T-helper 2 cell treated with Interferon-gamma antibody and Interleukin-4, amounts not matched to agents 5 μg/mL and 100 μg/mL, for 36 hours (primary cell): ENCODE data around the gene SNRPB2.

Experiments
- DNase-seq: peaks from one replicate; pipeline ENCODE4 v3.0.0; 2021; ENCODE audit warnings: low spot score
- H3K27ac Mint-ChIP-seq: one replicate; pipeline ENCODE4 v1.8.0; 2021; ENCODE audit warnings: mild to moderate bottlenecking, mixed read lengths
- H3K27me3 Mint-ChIP-seq: one replicate; pipeline ENCODE4 v1.8.0; 2021; ENCODE audit warnings: low read depth, mixed read lengths
- H3K36me3 Mint-ChIP-seq: one replicate; pipeline ENCODE4 v1.8.0; 2021; ENCODE audit warnings: low read depth, mixed read lengths
- H3K4me1 Mint-ChIP-seq: one replicate; pipeline ENCODE4 v1.8.0; 2021; ENCODE audit warnings: low read depth, mixed read lengths
- H3K4me3 Mint-ChIP-seq: one replicate; pipeline ENCODE4 v1.8.0; 2022; ENCODE audit warnings: mild to moderate bottlenecking, moderate library complexity, mixed read lengths
- H3K9me3 Mint-ChIP-seq: one replicate; pipeline ENCODE4 v1.8.0; 2021; ENCODE audit warnings: mixed read lengths

The SNRPB2 gene

DNA sequence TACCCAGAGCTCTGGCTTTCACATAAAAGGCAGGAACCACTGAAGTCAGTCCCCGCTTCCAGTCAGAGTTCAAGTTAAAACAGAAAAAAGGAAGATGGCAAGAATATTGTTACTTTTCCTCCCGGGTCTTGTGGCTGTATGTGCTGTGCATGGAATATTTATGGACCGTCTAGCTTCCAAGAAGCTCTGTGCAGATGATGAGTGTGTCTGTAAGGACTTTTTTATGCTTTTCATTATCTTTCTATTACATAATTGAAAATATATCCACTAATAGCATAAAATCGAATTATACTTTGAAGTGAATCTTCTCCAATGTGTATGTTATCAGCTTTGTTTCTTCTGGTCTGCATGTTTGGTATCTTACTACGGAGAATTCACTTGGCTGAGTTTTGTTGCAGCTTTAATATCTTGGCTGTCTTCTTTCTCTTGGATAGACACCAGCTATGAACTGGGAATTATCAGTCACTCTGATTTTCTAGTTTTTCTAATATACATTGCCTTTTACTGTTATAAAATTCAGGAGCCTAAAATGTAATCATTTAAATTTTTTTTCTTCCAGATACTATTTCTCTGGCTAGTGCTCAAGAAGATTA is 18.6 kb downstream of the SNRPB2 start, which contains the start of gene OTOR:
TSS of gene OTOR (plus strand) at position 51 of the 593 bp plus-strand sequence. CDS start at position 95, 44 bp downstream.
- H3K27ac Mint-ChIP-seq = no peak within 1 kb of the TSS
- no peaks in the 10 kb centered on the region for H3K36me3 Mint-ChIP-seq
- no peaks in the 10 kb centered on the region for H3K9me3 Mint-ChIP-seq
- peaks cover 47% of the 10 kb centered on the region for H3K27me3 Mint-ChIP-seq
- DNase-seq = no peak
- H3K4me1 Mint-ChIP-seq = peaks cover 2% of the 10 kb centered on the region
- H3K4me3 Mint-ChIP-seq = no peak within 1 kb of the TSS

DNA sequence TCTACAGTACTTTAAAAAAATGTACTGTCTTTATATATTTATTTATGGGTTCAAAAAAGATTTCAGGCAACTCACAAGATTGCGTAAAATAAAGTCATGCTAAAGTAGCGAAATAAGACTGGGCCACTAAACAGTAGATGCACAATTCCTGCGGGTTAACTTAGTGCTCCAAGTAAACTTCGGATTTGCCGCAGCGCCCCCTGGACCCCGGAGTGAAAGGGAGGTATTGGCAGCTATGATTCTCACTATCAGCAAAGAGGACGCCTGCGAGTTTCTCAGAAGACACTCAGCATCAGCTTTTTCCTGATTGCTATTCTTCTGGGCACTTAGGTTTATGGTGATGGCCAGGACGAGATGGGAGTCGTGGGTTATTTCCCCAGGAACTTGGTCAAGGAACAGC is 19.7 kb downstream of the SNRPB2 start:
- no peak overlapping the region for H3K27ac Mint-ChIP-seq
- no peaks in the 10 kb centered on the region for H3K9me3 Mint-ChIP-seq
- H3K4me1 Mint-ChIP-seq = peaks cover 2% of the 10 kb centered on the region
- H3K27me3 Mint-ChIP-seq = peaks cover 53% of the 10 kb centered on the region
- no peak for DNase-seq
- H3K4me3 Mint-ChIP-seq = no peak overlapping the region
- no peaks in the 10 kb centered on the region for H3K36me3 Mint-ChIP-seq

DNA sequence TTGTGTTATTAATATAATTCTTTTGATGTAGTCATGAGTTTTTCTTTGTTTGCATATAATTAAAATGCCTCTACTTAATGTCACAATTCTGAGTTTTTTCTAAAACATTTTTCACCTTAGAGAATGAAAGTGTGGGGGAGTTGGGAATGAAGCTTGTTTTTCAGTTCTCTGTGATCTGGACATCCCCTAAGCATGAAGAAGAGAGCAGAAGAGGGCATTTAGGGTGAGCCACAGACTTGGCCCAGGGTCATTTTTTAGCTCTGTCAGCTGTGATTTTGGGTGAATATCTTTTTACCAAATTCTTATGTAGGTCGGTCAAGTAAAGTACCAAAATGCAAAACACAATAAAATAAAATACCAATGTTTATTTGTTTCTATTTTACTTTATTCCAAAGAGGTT is 22.3 kb downstream of the SNRPB2 start:
- no peak for DNase-seq
- Mint-ChIP-seq H3K27me3 (peaks cover 55% of the 10 kb centered on the region), H3K4me1 (peaks cover 2% of the 10 kb centered on the region), H3K9me3 (peaks cover 9% of the 10 kb centered on the region), H3K36me3 (no peaks in the 10 kb centered on the region), H3K4me3 (no peak overlapping the region), H3K27ac (no peak overlapping the region)

DNA sequence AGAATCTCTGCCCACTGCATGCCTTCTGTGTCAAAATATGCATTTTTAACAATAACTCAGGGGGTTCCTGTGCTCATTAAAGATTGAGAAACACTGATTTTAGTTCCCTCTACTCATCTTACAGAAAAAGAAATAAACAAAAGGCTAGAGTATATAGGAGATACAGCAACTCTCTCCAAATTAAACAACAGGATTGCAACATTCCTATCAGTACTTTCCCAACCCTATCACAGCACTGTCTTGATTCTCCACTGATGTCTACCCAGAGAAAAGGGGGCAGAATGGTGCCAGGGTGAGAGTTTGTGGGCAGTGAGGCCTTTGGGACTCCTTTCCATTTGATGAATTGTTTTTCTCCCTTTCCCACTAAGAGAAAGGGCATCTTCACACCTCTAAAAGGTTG is 23.1 kb downstream of the SNRPB2 start:
- no peak for DNase-seq
- H3K4me1 Mint-ChIP-seq = peaks cover 2% of the 10 kb centered on the region
- peaks cover 57% of the 10 kb centered on the region for H3K27me3 Mint-ChIP-seq
- H3K4me3 Mint-ChIP-seq = no peak overlapping the region
- no peaks in the 10 kb centered on the region for H3K36me3 Mint-ChIP-seq
- H3K27ac Mint-ChIP-seq = no peak overlapping the region
- H3K9me3 Mint-ChIP-seq = peaks cover 9% of the 10 kb centered on the region

DNA sequence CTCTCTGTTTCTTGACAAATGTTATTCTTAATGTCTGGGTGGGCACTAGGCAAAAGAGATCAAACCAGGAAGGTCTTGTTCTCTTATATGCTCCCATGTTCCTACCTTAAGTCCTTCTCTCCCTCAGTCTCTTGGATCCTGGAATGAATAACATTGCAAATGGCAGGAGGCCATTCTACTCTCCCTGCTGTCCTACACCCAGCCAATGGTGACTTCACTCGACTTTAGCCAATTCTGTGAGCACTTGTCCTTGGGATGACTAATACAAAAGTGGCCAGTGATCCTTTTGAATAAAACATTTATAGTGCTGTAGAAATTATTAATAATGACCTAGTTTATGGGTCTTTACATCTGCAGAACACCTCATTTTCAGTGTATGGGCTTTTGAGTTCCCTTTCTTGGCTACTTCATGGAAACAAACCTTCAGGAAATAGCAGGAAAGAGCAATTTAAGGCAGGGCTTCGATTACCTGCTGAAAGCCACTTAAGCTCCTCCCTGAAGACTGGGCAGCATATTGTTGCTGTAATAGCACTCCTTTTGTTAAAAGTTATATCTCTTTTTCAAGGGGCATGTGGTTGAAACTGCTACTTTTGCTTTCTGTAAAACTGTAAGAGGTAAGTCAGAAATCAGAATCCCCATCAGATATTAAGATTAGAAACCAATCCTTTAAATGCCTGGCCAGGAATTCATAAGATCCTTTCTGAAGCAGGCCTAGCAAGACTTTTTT is 28.8 kb downstream of the SNRPB2 start:
- H3K36me3 Mint-ChIP-seq = no peaks in the 10 kb centered on the region
- H3K4me3 Mint-ChIP-seq = no peak overlapping the region
- H3K27ac Mint-ChIP-seq = no peak overlapping the region
- H3K9me3 Mint-ChIP-seq = peaks cover 9% of the 10 kb centered on the region
- no peak for DNase-seq
- peaks cover 41% of the 10 kb centered on the region for H3K27me3 Mint-ChIP-seq
- no peaks in the 10 kb centered on the region for H3K4me1 Mint-ChIP-seq

DNA sequence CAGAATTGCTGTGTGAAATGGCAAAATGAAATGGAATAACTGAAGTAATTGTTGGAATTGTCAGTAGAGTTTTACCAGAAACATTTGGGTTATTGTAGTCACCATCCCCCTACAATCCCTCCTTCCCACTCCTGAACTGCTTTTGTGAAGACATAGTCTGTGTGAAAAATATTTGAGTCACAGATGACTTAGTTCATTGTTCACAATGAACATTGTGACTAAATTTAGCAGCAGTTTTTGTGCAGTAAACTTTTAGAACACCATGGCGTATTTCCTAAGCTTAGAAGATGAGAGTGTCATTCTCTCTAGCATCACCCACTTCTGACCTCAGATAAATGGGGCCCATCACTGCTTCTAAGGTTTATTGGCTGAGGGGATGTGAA is 29.3 kb downstream of the SNRPB2 start:
- Mint-ChIP-seq H3K4me1 (no peaks in the 10 kb centered on the region), H3K27me3 (peaks cover 40% of the 10 kb centered on the region), H3K9me3 (peaks cover 9% of the 10 kb centered on the region), H3K27ac (no peak overlapping the region), H3K36me3 (no peaks in the 10 kb centered on the region), H3K4me3 (no peak overlapping the region)
- no peak for DNase-seq

DNA sequence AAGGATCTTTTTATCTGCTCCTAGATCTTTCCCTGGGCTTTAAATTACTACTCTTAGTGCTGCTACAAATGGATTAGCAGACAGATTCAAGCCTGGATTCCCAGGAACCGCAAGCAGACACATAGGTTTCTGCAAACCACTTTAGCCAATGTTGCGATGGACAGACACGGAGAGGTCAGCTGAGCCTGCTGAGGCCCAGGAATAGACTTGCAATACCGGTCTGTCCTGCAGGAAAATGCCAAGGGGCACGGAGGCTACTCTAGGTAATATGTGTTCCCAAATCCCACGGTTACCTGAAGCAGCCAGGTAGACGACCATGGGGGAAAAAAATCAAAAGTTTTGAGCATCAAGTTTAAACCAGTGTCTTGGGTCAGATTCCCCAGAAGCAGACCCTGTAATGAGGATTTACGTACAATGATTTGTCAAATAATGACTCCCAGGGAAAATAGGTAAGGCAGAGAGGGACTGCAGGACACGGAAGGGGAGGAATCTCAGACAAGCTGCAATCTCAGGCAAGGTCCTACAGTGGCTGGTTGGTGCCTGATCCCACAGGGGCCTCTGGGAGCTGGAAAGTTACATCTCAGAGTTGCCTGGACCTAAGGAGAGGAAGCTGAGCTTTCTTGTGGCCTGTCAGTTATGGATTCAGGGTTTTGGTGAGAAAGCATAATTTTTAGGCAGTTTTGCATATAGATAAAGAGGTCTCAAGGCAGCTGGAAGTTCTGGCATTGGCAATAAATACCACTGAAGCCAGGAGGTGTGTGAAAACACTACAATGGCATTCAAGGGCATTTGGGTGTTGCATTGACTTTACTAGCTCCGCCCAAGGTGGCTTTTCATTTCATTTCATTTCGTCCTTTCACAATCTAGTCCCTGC is 30.8 kb downstream of the SNRPB2 start:
- Mint-ChIP-seq H3K9me3 (peaks cover 9% of the 10 kb centered on the region), H3K27me3 (peaks cover 44% of the 10 kb centered on the region), H3K36me3 (no peaks in the 10 kb centered on the region), H3K27ac (no peak overlapping the region), H3K4me3 (no peak overlapping the region), H3K4me1 (no peaks in the 10 kb centered on the region)
- no peak for DNase-seq

DNA sequence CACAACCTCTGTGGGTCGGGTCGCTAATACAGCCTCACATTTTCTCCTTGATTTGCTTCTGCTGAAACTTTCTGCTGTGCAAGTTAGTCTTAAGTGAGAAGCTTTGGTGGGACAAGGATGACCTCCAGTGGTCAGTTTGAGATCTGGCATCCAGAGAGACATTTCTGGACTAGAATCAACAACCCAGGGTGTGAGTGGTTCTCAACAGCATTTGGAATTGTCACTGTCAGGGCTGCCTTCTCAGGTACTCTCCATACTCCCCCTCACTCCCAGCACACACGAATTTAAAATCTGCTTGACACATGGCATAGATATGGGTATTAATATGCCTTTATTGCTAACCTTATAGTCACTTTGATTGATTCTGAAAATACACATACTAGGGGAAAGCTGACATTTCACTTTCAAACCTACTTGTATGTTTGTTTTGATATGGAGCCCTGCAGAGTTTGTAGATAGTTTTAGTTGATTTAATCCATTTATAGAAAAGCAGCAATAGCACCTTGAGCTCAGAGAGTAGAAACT is 31.5 kb downstream of the SNRPB2 start:
- Mint-ChIP-seq H3K9me3 (peaks cover 5% of the 10 kb centered on the region), H3K27ac (no peak overlapping the region), H3K4me3 (no peak overlapping the region), H3K36me3 (no peaks in the 10 kb centered on the region), H3K4me1 (no peaks in the 10 kb centered on the region), H3K27me3 (peaks cover 44% of the 10 kb centered on the region)
- DNase-seq = peak; percentile 23

DNA sequence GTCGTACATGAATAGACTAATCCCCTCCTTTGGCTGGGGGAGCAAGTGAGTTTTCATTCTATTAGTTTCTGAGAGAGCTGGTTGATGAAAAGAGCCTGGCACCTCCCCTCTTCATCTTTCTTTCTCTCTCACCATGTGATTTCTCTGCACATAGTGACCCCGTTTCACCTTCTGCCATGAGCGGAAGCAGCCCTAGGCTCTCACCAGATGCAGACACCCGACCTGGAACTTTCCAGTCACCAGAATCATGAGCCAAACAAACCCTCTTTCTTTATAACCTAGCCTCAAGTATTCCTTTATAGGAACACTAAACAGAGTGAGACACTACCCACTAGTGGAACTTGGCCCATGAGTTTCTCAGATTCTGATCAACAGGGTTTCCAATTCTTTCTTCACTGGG is 34.7 kb downstream of the SNRPB2 start:
- no peaks in the 10 kb centered on the region for H3K36me3 Mint-ChIP-seq

DNA sequence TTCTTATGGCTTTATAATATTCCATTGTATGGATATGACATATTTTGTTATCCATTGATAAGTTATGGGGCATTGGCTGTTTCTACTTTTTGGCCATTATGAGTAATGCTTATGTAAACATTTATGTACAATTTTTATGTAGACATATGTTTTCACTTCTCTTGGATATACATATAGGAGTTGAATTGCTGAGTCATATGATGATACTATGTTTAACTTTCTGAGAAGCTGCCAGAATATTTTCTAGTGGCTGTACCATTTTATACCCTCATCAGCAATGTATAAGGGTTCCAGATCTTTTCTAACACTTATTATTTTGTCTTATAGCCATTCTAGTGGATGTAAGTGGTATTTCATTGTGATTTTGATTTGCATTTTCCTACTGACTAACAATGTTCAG is 41.4 kb downstream of the SNRPB2 start:
- no peak overlapping the region for H3K4me3 Mint-ChIP-seq
- DNase-seq = no peak
- H3K27ac Mint-ChIP-seq = no peak overlapping the region
- H3K9me3 Mint-ChIP-seq = no peaks in the 10 kb centered on the region
- H3K4me1 Mint-ChIP-seq = no peaks in the 10 kb centered on the region
- no peaks in the 10 kb centered on the region for H3K36me3 Mint-ChIP-seq
- H3K27me3 Mint-ChIP-seq = peaks cover 12% of the 10 kb centered on the region

More for the DNA sequence above, 34.7 kb downstream of the SNRPB2 start:
- H3K4me1 Mint-ChIP-seq = no peaks in the 10 kb centered on the region
- no peaks in the 10 kb centered on the region for H3K9me3 Mint-ChIP-seq
- H3K4me3 Mint-ChIP-seq = no peak overlapping the region
- no peak overlapping the region for H3K27ac Mint-ChIP-seq
- H3K27me3 Mint-ChIP-seq = peaks cover 42% of the 10 kb centered on the region
- no peak for DNase-seq

DNA sequence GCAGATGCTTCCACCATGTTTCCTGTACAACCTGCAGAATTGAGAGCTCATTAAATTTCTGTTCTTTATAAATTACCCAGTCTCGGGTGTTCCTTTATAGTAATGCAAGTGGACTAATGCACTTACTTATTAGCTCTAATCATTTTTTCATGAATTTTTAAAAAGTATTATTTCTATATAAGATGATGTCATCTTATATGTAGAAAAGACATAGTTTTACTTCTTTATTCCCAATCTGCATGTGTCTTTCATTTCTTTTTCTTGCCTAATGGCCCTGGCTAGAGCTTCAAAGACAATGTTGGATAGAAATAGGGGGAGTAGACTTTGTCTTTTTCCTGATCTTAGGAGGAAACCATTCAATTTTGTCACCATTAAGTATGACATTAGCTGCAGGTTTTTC is 46.1 kb downstream of the SNRPB2 start:
- Mint-ChIP-seq H3K9me3 (no peaks in the 10 kb centered on the region), H3K27ac (no peak overlapping the region), H3K4me3 (no peak overlapping the region), H3K36me3 (no peaks in the 10 kb centered on the region), H3K4me1 (no peaks in the 10 kb centered on the region), H3K27me3 (no peaks in the 10 kb centered on the region)
- DNase-seq = no peak

DNA sequence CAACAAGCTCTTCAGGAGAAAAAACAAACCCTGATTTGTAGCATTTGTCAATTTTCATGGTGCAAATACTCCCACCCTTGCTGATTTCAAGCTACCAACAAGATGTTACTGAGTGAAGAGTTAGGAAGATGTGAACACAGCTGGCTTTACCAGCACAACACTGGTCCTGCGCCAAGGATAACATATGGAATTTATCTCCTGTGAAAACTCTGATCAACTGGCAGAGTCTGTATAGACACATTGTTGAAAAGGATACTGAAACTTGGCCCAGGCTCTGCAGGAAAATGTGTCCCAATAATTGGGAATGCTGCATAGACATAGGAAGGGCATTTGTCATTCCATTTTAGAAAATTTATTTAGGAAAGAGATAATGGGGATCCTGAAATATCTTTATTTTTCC is 47.3 kb downstream of the SNRPB2 start:
- Mint-ChIP-seq H3K36me3 (no peaks in the 10 kb centered on the region), H3K27ac (no peak overlapping the region), H3K4me3 (no peak overlapping the region), H3K27me3 (no peaks in the 10 kb centered on the region), H3K4me1 (no peaks in the 10 kb centered on the region), H3K9me3 (no peaks in the 10 kb centered on the region)
- DNase-seq = no peak

DNA sequence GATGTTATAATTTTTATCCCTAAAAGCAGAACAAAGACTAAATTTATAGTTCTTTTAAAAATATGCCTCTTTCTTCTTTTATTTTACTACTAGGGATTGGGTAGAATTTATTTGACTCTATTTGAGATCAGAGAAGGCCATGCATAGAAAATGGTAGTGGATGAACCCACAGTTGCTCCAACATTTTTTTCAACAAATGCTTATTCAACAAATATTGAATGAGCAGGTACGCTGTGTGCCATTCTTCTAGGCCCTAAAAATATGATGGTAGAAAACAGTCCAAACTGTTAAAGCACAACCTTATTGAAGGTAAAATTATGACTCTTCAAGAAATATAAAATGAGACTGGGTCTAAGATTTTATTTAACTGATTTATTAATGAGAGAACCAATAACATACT is 48.3 kb downstream of the SNRPB2 start:
- no peaks in the 10 kb centered on the region for H3K4me1 Mint-ChIP-seq
- H3K36me3 Mint-ChIP-seq = no peaks in the 10 kb centered on the region
- no peak overlapping the region for H3K27ac Mint-ChIP-seq
- no peaks in the 10 kb centered on the region for H3K27me3 Mint-ChIP-seq
- DNase-seq = no peak
- no peaks in the 10 kb centered on the region for H3K9me3 Mint-ChIP-seq
- no peak overlapping the region for H3K4me3 Mint-ChIP-seq

DNA sequence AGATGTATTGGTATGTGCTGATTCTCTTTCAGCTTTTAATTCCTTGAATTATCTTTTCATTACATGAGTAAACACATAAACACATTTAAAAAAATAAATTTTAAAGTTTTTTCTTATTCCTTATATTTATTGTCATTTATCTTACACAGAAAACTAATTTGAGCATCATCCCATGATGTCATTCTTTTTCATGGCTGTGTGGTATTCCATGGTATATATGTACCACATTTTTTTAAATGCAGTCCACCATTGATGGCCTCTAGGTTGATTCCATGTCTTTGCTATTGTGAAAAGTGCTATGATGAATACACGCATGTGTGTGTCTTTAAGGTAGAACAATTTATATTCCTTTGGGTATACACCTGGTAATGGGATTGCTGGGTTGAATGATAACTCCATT is 51.7 kb downstream of the SNRPB2 start:
- Mint-ChIP-seq H3K27me3 (no peaks in the 10 kb centered on the region), H3K4me3 (no peak overlapping the region), H3K27ac (no peak overlapping the region), H3K9me3 (no peaks in the 10 kb centered on the region), H3K36me3 (no peaks in the 10 kb centered on the region), H3K4me1 (no peaks in the 10 kb centered on the region)
- DNase-seq = no peak
